SKM-1 treated with dmso at 0.1 percent for 144 hours (cell line): Measurements from ENCODE around the gene FAM83F.
"Not testable (repeated sequence)": the region's sequence is repeated elsewhere in the genome, so short reads cannot be mapped to it uniquely, and the experiment has no call there.

Source experiments
- DNase-seq: peaks from one replicate; lab custom pipeline; 2025; ENCODE audit not compliant: unreplicated experiment; lab: John Stamatoyannopoulos, UW

Gene FAM83F

DNA sequence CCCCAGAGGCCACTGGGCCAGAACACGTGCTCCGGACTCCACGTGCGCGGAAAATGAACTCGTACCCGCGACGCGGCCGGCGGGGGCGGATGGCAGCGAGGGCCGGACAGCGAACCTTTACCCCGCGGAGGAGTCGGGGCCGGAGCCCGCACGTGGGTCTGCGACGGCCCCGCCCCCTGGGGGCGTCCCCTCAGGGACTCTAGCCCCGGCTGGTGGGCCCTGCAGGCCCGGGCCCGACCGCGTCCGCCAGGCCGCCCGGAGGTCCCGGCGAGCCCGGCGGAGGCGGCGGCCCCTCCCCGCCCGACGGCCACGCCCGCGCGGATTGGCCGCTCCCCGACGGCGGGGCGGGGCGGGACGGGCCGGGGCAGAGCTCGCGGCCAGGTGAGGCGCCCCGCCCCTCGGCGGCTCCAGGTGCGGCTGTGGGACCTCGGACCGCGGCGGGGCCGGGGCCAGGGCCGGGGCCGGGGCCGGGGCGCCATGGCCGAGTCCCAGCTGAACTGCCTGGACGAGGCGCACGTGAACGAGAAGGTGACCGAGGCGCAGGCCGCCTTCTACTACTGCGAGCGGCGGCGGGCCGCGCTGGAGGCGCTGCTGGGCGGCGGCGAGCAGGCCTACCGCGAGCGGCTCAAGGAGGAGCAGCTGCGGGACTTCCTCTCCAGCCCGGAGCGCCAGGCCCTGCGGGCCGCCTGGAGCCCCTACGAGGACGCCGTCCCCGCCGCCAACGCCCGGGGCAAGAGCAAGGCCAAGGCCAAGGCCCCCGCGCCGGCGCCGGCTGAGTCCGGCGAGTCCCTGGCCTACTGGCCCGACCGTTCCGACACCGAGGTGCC lies at the start of gene FAM83F:
TSS of gene FAM83F (plus strand) at position 389 of the 827 bp plus-strand sequence. CDS start at position 478, 89 bp downstream.
- no peak for DNase-seq

DNA sequence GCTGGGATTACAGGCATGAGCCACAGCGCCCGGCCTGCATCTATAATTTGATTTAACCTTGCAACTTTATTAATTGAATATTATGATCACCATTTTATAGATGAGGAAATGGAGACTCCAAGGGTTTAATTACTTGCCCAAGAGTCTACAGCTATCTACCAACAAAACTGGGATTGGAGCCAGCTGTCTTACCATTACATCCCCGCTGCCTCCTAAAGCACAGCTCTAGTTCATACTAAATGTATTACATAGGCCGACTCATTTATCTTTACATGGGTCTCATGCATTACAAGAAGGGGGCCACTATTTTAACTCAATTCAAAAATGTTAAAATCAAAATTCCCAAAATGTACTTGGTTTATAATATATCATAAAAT lies 48.6 kb upstream of the FAM83F start:
- DNase-seq, result no peak

DNA sequence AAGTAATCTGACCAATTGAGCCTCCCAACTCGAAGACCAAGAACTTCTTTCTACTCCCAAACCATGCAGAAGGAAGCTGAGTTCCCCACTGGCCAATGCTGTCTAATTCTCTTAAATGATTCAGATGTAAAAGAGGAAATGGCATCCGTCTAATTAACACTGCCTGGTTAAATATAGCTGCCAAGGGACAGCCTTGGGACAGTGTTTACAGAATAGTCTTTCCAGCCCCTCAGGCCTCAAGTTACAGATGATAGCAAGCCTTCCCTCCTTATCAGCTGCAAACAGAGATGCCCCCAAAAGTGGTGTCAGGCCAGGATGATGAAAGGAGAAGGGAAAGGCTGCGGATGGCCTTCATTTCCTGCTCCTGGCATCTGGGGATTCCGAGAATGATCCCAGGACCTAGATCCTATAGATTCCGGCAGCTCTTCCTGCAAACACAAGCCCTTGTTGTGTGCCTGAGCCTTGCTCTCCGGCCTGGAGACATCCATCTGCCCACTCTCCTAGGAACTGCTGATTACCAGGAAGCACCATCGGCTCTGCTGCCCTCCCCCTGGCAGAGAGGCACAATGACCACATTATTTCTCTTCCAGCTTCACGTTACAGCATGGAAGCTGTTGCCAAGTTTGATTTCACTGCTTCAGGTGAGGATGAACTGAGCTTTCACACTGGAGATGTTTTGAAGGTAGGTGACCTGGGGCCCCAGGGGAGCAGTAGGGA lies 48.1 kb upstream of the FAM83F start:
- DNase-seq, result no peak

DNA sequence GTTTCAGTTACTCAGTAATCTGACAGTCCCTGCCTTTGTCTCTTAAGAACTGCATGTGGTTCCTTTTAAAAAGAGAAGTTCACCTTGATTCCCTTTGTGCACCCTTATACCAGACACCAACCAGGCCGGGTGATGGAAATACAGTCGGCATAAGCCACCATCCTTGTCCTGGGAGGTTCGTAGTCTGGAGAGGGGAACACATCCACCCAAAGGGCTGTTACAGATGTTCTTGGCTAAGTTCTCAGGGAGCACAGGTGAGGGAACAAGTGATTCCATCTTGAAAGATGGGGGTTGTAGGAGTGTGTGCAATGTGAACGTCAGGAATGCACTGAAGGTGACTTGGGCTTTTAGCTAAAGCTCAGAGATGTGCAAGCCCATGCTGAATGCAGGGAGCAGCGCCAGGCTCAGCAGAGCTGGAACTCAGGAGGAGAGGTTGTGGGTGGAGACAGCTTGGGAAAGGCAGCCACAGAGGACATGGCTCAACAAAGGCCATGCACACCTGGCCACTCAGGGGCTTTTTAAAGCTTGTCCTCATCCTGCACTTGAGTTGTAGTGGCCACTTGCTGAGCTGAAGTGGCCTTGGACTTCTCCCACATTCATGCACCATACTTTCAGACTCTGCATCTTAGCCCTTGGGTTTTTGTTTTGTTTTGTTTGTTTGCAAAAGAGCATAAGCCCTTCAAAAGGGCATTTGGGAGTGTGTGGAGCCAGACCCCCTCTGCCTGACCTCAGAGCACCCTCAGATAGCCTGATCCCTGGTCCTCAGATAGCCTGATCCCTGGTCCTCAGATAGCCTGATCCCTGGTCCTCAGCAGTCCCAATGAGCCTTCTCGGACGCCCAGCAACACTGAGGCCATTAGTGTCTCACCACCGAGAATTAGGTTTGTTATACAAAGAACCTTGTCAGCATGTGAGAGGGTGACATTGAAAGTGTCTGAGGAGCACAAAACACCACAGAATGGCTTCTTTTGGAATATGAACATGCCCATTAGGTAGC lies 47.2 kb upstream of the FAM83F start:
- DNase-seq, result no peak

DNA sequence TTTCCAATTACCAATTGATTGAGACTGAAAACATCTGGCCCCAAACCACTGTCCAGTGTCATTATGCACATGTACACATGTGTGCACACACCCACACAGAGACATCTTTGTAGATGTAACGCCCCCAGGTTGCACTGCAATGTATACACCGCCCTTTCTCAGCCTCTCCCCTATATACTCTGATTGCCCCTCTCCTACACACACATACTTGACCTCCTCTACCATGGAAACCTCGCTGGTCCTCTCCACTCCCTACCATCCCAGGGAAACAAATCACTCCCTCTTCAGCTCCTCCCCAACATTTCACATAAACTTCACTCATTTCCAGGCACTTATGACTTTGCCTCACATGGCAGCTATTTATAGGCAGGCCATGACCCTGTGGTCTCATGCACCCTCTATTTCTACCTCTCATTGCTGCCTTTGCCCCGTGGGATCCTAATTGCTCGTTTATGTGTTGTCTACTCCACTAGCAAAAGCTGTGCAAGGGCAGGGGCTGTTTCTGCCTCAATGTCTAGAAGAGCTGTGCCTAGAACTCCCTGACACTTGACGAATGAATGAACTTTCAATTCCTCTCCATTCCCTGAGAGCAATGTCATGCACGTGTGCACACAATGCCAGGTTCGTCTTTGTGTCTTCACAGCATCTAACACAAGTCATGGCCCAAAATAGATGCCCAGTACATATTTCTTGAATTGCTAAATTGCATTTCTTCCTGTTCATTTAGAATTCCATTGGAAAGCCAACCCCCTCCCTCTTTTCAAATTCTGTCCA lies 44.6 kb upstream of the FAM83F start:
- no peak for DNase-seq

DNA sequence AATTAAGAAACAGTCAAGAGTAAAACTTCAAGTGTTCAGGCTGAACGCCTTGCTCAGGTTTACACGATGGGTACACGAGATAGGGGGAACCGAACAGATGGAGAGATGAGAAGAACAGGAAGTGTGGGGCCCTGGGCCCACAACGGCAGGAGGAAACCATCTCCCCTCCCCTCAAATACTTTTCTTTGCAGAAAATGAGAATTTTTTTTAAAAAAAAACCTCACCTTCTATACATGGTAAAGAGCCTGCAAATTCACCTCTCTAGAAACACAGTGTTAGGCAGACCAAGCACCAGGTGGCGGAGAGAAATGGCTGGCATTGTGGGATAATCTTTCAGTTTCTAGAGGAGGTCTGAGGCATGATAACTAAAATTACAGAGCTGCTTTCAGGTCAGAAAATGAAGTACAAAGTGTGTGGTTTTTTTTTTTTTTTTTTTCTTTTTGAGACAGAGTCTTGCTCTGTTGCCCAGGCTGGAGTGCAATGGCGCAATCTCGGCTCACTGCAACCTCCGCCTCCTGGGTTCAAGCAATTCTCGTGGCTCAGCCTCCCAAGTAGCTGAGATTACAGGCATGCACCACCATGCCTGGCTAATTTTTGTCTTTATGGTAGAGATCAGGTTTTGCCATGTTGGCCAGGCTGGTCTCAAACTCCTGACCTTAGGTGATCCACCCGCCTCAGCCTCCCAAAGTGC lies 43.0 kb upstream of the FAM83F start:
- DNase-seq, result not testable (repeated sequence)

DNA sequence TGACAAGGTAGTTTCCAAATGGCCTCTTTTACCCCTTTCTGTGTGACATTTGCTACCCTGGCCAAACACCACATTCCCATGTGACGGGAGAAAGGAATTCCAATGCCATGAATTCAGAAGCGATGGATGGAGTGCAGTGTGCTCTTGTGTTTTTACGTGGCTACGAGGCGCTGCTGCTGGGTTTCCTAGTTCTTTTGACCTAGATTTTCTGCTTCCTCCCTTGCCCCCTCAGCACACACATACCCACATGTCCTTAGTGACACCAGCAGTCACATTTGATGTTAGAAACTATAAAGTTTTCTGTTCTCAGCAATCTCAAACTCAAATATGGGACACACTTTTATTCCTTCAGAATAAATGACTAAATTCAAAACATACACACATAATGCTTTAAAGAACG lies 42.4 kb upstream of the FAM83F start:
- no peak for DNase-seq

DNA sequence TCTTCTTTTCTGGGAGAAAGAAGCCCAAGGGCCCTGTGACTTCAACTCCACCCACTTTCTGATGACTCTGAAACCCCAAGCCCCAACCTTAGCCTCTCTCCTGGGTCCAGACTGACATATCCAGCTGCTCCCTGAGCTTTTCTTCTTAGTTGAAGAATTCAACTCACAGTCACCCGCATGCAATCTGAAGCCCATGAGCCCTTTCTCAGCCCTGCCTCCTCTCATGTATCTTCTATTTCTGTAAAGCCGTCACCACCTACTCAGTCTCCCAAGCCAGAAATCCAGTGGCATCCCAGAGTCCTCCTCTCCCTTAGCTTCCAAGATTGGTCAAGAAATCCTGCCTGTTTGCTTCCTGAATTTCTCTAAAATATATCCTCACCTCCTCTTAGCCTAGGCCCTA lies 41.7 kb upstream of the FAM83F start:
- no peak for DNase-seq

DNA sequence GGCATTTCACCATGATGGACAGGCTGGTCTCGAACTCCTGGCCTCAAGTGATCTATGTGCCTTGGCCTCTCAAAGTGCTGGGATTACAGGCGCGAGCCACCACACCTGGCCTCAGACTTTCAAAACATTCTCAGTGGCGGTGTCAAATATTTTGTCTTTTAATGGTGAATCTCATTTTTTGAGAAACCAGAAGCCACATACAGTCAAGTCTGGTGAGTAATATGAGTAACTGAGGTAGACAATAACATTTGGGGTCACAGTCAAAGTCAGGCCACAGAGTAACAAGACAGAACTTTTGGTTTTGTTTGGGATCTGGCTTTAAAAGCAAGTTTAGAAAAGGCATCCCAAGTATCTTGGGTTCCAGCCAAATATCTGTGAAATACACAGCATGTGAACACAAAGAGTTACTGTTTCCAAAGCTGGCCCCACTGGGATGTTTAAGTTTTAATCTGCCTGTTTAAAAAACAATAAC lies 40.1 kb upstream of the FAM83F start:
- no peak for DNase-seq

DNA sequence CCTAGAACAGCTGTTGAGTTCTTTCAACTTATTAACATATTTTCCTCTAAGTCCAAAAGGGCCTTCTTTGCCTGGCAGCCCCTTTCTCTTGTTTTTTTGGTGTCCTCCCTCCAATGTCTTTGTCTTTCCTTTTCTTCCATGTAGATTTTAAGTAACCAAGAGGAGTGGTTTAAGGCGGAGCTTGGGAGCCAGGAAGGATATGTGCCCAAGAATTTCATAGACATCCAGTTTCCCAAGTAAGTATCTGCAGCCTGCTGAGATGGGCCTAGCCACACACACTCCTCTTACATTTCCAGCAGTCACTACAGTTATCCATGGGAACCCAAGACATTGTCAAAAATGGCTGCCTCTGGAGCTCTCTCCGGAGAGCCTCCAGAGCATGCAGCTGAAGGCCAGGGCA lies 39.1 kb upstream of the FAM83F start:
- DNase-seq, result no peak

DNA sequence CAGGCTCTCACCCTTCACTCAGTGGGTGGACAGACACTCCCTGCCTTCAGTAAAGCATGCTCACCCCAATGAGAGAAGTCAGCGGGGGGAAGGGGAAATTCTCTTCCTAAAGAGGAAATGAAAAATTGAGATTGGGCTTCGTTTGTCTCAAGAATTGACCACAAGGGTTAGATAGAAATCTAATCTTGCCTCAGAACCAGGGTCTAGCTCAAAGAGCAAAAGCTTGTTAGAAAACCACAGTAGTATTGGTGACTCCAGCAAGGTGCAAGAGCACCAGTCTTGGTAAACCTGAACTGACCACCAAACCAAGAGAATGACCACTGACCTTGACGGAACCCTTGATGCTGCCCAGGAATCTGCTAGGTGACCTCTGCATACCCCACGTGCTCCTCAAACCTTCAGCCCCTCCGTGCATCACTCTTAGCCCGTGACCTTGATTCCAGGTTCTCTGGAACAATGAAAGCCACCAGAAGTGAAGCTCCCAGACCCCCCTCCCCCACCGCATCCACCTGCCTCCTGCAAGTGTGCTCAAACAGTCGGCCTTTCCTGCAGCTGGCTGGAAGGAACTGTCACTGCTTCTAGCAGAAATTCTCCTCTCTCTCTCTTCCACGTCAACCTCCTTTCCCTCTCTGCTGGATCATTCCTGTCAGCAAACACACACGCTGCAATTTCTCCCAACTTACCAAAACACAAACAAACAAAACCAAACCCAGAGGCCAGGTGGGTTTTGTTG lies 37.7 kb upstream of the FAM83F start:
- DNase-seq, result no peak

DNA sequence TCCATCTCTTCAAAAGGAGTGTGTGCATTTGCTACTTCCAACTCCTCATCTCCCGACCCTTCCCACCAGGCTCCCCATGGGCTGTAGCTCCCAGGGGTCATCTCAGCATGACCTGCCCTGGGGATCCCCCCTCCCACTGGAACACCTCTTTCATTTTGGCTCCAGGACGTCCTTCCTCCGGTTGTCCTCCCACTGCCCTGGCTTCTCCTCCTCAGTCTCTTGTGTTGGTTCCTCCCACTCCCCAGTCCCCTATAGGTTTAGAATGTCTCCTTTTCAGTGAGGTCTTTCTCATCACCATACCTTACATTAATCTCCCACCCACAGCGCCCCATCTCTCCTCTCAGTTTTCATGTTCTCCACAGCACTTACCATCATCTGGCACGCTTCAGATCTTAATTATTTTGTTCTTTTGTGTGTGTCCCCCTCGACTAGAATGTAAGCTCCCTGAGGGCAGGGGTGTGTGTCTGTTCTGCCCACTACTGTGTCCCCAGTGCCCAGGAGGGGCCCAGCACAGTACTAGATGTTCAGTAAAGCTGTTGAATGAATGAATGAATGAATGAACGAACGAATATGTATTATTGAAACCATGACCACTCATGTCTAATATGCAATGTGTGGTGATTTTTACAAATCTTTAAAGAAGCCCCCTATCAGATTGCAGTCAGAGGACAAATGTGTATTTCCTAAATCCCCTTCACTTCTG lies 36.6 kb upstream of the FAM83F start:
- DNase-seq, result no peak

DNA sequence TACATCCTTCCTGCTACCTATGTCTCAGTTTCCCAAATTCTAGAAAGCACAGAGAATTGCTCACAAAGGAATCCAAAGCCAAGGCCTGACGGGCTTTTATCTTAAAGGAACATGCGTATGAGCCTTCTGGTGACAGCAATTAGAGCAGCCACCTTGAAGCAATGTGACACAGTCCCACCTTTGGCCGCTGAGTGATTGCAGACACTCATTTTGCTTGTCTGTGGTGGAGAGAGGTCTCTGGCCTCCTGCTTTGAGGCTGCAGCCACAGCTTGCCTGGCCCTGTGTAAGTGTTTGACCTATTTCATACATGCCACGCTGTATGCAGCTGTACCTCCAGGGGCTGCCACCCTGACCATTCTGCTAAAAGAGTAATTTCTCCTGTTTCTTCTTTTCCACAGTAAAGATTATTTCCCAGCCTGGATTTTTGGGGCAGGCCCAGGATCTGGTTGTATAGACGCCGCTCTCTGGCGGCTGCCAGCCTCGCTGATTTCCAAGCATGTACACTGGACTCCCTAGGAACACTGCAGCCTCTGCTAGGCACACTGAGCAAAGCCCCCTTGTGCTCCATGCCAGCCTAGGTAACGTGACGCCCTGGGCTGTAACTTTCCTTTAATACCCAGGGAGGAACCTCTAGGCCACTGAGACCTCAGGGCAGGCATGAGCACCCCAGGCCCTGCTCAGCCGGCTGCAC lies 35.7 kb upstream of the FAM83F start:
- no peak for DNase-seq

DNA sequence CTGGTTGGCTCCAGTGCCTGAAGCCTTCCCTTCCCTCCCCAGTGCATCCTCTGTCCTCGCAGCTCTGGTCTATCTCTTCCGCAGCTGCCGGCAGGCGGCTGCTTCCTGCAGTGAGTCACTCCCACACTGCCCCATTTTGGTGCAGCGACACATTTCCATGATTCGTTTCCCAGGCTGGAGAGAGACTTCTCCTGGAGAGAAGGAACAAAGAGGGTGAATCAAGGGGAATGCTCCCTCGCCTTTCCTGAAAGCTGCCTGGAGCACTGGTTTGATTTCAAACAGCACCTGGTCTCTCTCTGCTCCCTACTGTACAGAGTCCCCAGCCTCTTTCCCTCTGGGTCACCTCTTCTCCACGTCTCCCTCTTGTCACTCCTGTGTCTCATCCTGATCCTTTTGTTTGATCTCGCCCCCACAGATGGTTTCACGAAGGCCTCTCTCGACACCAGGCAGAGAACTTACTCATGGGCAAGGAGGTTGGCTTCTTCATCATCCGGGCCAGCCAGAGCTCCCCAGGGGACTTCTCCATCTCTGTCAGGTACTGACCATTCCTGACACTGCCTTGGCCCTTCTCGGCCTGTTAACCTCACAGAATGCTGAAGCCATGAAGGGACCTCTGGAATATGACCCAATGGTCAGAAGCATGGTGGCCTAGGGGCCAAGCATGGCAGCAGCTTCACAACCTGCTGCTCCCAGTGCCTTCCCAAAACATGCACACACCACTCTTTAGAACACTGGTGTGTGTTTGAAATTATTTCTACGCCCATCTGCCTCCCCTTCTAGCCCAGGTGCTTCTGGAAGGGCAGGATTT lies 34.9 kb upstream of the FAM83F start, which contains the start of gene TMA7B:
TSS of gene TMA7B (plus strand) at position 758 of the 808 bp plus-strand sequence. CDS start 3,978 bp downstream, outside the sequence.
- DNase-seq, result no peak

DNA sequence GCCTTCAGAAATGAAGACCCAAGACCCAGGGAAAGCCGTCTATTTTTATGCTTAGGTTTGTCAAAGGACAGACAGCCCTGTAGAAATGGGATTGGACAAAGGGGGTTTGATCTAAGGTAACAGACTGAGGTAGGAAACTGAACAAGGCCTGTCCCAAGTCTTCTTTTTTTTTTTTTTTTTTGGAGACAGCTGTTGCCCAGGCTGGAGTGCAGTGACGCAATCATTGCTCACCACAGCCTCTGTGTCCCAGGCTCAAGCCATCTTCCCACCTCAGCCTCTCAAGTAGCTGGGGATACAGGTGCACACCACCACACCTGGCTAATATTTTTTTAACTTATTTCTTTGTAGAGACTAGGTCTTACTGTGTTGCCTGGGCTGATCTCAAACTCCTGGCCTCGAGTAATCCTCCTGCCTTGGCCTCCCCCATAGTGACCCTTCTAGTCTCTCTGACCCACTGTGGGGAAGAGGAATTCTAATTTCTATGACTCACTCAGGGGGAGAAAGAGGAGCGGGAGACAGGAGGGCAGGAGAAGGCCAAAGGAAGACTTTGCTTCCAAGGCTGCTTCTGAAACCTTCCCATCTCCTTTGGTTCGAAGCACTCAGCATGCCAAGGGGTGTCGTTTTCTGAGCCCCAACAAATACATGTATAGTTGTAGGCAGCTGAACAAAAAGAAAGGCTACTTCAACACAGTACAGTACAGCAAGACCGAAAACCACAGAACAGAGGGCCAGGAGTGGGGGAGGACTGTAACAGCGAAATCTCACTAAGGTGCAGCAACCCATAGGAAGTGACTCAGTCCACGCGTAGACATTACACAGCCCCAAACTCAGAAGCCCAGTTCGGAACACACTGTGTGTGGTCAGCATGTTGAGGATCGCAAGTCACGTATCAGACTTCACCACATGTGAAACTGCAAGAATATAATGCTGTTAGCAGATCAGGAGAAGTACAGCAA lies 33.7 kb upstream of the FAM83F start:
- DNase-seq, result no peak

DNA sequence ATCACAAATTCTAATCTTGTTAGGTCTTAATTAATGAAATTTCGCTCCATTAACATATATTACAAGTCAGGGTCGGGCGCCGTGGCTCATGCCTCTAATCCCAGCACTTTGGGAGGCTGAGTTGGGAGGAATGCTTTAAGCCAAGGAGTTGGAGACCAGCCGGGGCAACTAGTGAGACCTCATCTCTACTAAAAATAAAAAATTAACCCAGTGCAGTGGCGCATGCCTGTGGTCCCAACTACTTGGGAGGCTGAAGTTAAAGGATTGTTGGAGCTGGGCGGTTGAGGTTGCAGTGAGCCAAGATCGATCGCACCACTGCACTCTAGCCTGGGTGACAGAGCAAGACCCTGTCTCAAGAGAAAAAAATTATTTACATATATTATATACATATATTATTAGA lies 32.7 kb upstream of the FAM83F start:
- no peak for DNase-seq
